Measurements from ENCODE around the gene TLDC2. TPM values are rescaled to one million over a fixed set of nuclear protein-coding genes. Genes with fewer than 3 reads are reported as not detected.
A peak's percentile ranks its signal among the peaks of the same experiment; 100 is the strongest.
"Not testable (repeated sequence)": the region's sequence is repeated elsewhere in the genome, so short reads cannot be mapped to it uniquely, and the experiment has no call there.

Gene TLDC2
- total and polyA plus RNA-seq, 3 donors from 2014 or later = 2.8 to 3.4 (median 2.9) TPM

- intact Hi-C loops (cut with DNase I; ENCODE audit: low total_unique reads) = no loop called here
- Histone ChIP-seq H3K27ac (peak overlapping the region; percentile 81 to 91), H3K36me3 (ENCODE audit: low read depth, missing control alignments) (no peaks in the 10 kb centered on the region), H3K9me3 (no peaks in the 10 kb centered on the region), H3K4me1 (peaks cover 62% of the 10 kb centered on the region), H3K4me3 (no peak overlapping the region), H3K27me3 (no peaks in the 10 kb centered on the region)
- no peak for DNase-seq
- 54 to 67% methylated on average over 8 of the region's 8 CpGs for WGBS, 2 donors
- TF ChIP-seq CTCF (IDR thresholded peaks at IDR 0.05) (no peak), POLR2A (IDR thresholded peaks at IDR 0.05) (no peak)
Measured at GRCh38 chr20:36936341-36936740, 60.4 kb downstream of the TLDC2 start.

GRCh38 chr20:36936761-36937401 lies 60.9 kb downstream of the TLDC2 start:
- H3K27me3 ChIP-seq; H3K4me3 ChIP-seq; H3K36me3 ChIP-seq (ENCODE audit: low read depth, missing control alignments); H3K9me3 ChIP-seq; intact Hi-C loops (cut with DNase I; ENCODE audit: low total_unique reads): not testable (repeated sequence)
- WGBS, 2 donors = 44 to 45% methylated on average over 9 of the region's 9 CpGs
- peak; percentile 71 for DNase-seq
- H3K4me1 ChIP-seq = peaks cover 67% of the 10 kb centered on the region
- peak overlapping the region; percentile 81 to 91 for H3K27ac ChIP-seq

DNA sequence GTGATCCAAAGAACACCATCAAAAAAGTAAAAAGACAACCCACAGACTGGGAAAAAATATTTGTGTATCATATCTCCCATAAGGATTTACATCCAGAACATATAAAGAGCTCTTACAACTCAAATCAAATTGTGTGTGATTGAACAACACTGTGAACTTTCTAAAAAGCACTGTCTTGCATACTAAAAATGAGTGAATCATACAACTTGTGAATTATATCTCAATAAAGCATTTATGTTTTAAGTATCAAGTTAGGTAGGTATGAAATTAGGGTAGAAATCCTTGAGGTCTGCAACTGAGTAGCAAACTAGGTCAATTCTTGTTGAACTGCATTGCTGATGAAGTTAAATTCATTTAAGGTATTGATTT lies 61.4 kb downstream of the TLDC2 start:
- H3K36me3 ChIP-seq (ENCODE audit: low read depth, missing control alignments) = no peaks in the 10 kb centered on the region
- no peak for TF ChIP-seq CTCF (IDR thresholded peaks at IDR 0.05)
- no peak for TF ChIP-seq POLR2A (IDR thresholded peaks at IDR 0.05)
- peak overlapping the region; percentile 81 to 91 for H3K27ac ChIP-seq
- no peaks in the 10 kb centered on the region for H3K27me3 ChIP-seq
- H3K9me3 ChIP-seq = no peaks in the 10 kb centered on the region
- no peak for DNase-seq
- H3K4me1 ChIP-seq = peaks cover 71% of the 10 kb centered on the region
- intact Hi-C loops (cut with DNase I; ENCODE audit: low total_unique reads) = no loop called here
- no peak overlapping the region for H3K4me3 ChIP-seq

- 43 to 51% methylated on average over 1 of the region's 1 CpG for WGBS, 2 donors
- Histone ChIP-seq H3K9me3 (no peaks in the 10 kb centered on the region), H3K27ac (peak overlapping the region; percentile 77 to 91), H3K4me3 (no peak overlapping the region), H3K36me3 (ENCODE audit: low read depth, missing control alignments) (no peaks in the 10 kb centered on the region), H3K27me3 (no peaks in the 10 kb centered on the region), H3K4me1 (peaks cover 82% of the 10 kb centered on the region)
- intact Hi-C loops (cut with DNase I; ENCODE audit: low total_unique reads) = no loop called here
- TF ChIP-seq POLR2A (IDR thresholded peaks at IDR 0.05) = no peak
- TF ChIP-seq CTCF (IDR thresholded peaks at IDR 0.05) = no peak
- peak; percentile 76 for DNase-seq
Measured at GRCh38 chr20:36941401-36941835, 65.5 kb downstream of the TLDC2 start.

Other genes starting within 250 kb of the TLDC2 start
- under 1 TPM; 0.47 to 0.87 TPM for gene SLA2, start 229.9 kb upstream of the TLDC2 start, total RNA-seq
- 1.1 TPM for gene SLA2, start 229.9 kb upstream of the TLDC2 start, polyA plus RNA-seq (ENCODE audit: insufficient read depth, low read depth, low replicate concordance)
- gene NDRG3, start 130.0 kb upstream of the TLDC2 start, total RNA-seq = 10 to 100 TPM; 65.3 to 70.7 TPM
- 202 TPM for gene NDRG3, start 130.0 kb upstream of the TLDC2 start, polyA plus RNA-seq (ENCODE audit: insufficient read depth, low read depth, low replicate concordance)
- gene DSN1, start 102.4 kb upstream of the TLDC2 start, total RNA-seq = 10 to 100 TPM; 24.6 to 30.2 TPM
- 38.6 TPM for gene DSN1, start 102.4 kb upstream of the TLDC2 start, polyA plus RNA-seq (ENCODE audit: insufficient read depth, low read depth, low replicate concordance)
- 10 to 100 TPM; 61.9 to 79.0 TPM for gene SAMHD1, start 75.6 kb downstream of the TLDC2 start, total RNA-seq
- gene SAMHD1, start 75.6 kb downstream of the TLDC2 start, polyA plus RNA-seq (ENCODE audit: insufficient read depth, low read depth, low replicate concordance) = 38.7 TPM
- gene RBL1, start 219.9 kb downstream of the TLDC2 start, total RNA-seq = 10 to 100 TPM; 14.2 to 15.3 TPM
- gene RBL1, start 219.9 kb downstream of the TLDC2 start, polyA plus RNA-seq (ENCODE audit: insufficient read depth, low read depth, low replicate concordance) = 6.0 TPM

Measured in testis (tissue), 3 donors.